GM19023 (cell line): ENCODE measurements around the gene AP2B1.

Source experiments
- ATAC-seq: cut with Tn5 transposase; IDR thresholded peaks from one replicate; pipeline ENCODE4 v1.9.1; 2021; ENCODE audit warnings: mild to moderate bottlenecking, moderate library complexity; ENCODE audit not compliant: unreplicated experiment

AP2B1 gene

DNA sequence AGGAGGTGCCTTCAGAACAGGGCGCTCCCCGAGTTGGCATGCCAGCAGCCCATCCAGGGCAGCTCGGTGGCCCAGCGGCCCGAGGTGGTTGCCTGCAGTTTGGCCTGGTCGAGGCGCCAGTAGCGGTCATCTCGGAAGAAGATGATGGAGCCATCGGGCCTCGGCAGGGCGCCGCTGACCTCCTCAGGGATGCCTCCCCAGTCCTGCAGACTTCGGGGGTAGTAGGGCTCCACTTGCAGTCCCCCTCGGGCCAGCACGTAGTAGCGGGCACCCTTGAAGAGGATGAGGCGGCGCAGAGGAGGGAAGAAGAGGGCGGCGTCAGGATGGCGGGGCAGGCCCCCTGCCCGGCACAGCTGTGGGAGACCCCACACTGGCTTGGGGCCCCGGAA, 179.4 kb downstream of the AP2B1 start:
- ATAC-seq: no peak

DNA sequence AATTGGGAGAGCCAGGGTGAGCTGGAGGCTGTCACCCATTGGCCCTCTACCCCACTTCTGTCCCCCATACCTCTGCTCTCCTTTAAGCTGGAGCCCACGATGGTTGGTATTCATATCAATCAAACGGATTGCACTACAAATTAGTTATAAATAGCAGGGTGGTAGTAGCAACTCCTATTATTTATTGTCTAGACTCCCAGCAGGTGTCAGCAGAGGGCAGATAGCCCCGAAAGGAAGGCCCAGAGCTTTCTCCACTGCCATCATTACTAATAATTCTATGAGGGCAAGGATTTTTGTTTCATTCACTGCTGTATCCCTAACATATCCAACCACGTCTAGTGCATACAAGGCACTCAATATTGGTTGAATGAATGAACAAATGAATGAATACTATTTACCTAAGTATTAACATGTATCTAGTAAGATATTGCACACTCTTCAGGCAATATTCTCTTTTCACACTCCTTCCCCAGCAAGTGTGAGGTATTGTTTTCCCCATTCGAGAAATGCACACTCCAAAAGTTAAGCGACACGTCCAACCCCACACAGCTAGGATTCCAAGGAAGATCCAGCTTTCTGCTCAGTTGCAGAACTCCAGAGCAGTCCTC, 179.9 kb downstream of the AP2B1 start:
- ATAC-seq: no peak

DNA sequence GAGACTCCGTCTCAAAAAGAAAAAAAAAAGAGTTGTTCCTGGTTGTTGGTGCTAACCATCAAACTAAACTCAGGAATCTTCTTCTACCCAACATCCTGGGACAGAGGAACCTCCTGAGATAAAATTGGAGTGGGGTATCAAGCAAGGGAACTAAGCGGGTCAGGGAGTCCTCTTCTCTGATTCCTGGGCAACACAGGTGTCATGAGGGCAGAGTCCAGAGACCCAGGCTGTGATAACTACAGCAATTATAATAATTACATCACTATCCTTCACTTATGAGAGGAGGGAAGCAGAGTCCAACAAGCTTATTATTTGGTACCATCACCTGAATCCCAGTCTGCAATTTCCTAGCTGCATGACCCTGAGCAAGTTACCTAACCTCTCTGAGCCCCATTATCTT, 181.7 kb downstream of the AP2B1 start:
- ATAC-seq: no peak

DNA sequence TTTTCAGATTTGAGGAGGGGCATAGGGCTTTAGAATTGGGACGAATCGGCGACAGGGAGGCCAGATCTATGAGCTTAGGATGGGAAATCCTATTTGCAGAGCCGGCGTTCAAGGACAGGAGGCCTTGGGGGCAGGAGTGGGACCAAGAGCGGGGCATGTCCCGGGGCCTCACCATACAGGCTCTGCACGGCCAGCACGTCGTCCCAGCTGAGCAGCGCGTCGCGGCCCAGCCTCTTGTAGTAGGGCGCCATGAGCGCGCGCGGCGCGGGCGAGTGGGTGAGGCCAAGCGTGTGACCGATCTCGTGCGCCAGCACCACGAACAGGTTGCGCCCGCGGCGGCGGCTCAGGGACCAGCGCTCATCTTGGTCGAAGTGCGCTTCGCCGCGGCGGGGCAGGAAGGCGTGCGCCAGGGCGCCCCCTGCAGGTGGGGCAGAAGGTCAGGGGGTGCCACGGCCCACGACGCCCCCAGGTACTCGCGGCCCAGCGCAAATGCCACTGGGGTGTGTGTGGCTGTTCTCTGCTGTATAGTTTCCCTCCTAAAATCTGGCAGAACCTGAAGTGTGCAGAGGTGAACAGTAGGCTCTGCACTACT, 182.9 kb downstream of the AP2B1 start:
- no peak for ATAC-seq

DNA sequence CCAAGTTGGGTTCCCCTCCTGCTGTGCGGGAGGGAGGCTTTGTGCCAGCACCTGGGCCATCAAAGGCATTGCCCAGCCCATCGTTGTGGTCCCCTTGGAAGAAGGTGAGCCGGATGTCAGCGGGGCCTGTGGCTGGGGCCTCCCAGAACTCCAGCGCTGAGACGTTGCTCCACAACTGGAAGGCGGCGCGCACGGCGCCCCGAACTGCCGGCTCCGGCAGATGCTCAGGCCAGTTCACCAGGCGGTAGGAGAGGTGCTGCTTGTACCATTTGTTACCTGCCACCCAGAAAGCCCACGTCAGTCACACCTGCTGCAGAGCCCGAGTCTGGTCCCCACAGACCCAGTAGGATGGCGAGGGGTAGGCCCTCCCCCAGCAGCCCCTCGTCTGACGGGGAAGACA, 186.0 kb downstream of the AP2B1 start:
- ATAC-seq: no peak

DNA sequence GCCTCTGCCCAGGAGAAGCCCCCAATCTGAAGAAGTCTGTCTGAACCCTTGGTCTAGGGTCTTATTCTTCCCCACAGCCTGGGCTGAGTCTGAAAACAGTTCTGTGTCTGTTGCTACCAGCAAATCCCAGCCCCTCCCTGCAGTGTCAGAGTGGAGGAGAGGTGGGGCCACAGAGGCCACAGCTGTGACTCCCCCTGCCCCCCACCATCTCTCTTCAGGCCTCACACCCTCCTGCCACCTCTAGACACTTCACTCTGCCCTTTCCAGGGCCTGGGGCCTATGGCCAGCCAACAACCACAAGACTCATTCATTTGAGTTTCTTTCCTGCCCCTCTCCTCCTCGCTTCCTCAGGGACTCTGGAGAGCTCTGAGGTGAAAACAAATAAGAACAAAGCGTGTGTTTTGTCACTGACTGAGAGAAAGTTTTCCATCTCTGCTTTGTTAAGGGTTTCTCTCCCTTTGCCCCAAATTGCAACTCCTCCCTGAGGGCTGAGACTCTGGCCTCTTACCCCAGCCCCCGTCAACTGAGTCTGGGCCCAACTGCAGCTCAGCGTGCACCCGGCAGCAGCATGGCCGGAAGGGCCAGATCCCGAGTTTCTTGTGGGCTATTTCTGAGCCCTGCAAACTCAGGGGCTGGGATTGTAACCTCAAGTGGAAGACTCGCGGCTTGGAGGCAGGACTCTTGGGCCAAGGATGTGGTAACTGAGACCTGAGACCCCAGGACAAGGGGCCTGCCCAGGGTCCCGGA, 186.7 kb downstream of the AP2B1 start:
- no peak for ATAC-seq

DNA sequence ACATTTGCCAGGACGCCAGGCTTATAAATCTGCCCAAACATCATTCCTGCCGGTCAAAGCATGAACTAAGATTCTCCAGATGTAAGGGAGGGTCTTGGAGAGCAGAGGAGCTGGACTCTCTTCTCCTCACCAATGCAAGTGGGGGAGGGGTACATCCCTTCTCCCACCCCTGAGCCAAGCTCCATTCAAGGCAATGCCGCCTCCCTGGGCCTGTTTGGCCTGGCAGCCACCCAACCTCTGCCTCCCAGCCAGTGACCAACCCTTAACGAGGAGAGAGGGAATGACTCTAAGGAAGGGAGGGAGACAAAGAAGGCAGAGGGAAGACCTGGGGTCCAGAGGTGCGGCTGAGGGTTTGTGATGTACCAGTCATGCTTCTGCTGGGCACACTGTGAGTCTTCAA, 187.4 kb downstream of the AP2B1 start:
- ATAC-seq: no peak

DNA sequence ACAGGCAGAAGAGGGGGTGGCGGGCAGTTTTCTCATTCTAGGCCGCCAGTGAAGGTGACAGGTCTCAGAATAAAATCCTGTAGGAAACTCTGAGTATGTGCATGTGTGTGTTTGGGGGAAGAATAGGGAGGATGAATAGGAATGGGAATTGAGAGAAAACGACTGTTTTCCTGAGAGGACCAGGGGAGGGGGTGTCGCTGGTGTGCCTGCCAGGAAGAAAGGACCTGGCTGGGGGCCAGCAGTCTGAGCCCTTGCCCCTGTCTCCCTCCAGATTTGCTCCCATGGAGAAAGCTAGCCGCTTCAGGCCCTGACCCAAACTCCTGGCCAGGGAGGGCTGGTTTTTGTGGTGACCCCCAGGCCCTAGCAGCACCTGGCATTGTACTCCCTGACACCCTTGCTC, 187.9 kb downstream of the AP2B1 start:
- ATAC-seq: no peak

DNA sequence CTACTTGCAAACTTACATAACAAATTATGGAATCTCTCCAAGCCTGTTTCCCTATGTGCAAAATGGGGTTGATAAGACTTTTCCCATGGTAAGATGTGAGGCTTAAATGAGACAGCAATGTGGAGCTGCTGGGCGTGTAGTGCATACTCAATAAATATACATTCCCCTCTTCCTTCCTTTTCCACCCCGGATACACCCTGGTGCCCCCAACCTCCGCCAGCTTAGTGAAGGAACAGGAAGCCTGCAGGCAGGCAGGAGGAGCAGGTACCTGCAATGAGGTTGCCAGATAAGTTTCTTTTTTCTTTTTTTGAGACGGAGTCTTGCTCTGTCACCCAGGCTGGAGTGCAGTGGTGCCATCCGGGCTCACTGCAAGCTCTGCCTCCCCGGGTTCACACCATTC, 188.5 kb downstream of the AP2B1 start:
- no peak for ATAC-seq
